SH-SY5Y (cell line): ENCODE results near the gene HS6ST2.

Experiments
- GATA2 ChIP-seq: IDR thresholded peaks from 2 replicates; pipeline ENCODE4 v1.6.1; 2011; ENCODE audit warnings: mild to moderate bottlenecking, low read depth, low read length
- GATA3 ChIP-seq: IDR thresholded peaks from 2 replicates; pipeline ENCODE4 v1.6.1; 2011; ENCODE audit warnings: low read depth, mild to moderate bottlenecking, low read length, moderate library complexity

GRCh38 chrX:132704769-132705168, 253.7 kb downstream of the HS6ST2 start:
- no peak for TF ChIP-seq GATA2
- no peak for TF ChIP-seq GATA3
